HepG2 (cell line): ENCODE measurements around the gene NDEL1.

Experiments used
- E2F1 ChIP-seq: sonication (generic); formaldehyde crosslinking; IDR thresholded peaks from 2 replicates; pipeline ENCODE4 v1.5.0; 2020; ENCODE audit warnings: missing genetic modification reagents
- HIVEP1 ChIP-seq: sonication (generic); formaldehyde crosslinking; IDR thresholded peaks from 2 replicates; pipeline ENCODE4 v1.4.0; 2020; ENCODE audit warnings: mild to moderate bottlenecking, missing genetic modification reagents
- HOXA7 ChIP-seq: sonication (generic); formaldehyde crosslinking; IDR thresholded peaks from 2 replicates; pipeline ENCODE4 v1.8.1; 2022; ENCODE audit warnings: mild to moderate bottlenecking, missing genetic modification reagents, moderate library complexity
- IRX3 ChIP-seq: sonication (generic); formaldehyde crosslinking; IDR thresholded peaks from 2 replicates; pipeline ENCODE4 v1.8.1; 2023; ENCODE audit warnings: mild to moderate bottlenecking, low read depth, missing genetic modification reagents, borderline replicate concordance
- KIAA2018 ChIP-seq: sonication (generic); formaldehyde crosslinking; IDR thresholded peaks from 2 replicates; pipeline ENCODE4 v1.5.0; 2020; ENCODE audit warnings: mild to moderate bottlenecking, missing genetic modification reagents, borderline replicate concordance
- POLR2A ChIP-seq, 2 experiments: IDR thresholded peaks; 2 replicates each; pipeline ENCODE4 v1.6.1; 2011; ENCODE audit warnings: low read depth in 2 of 2, low read length in 2 of 2, mild to moderate bottlenecking in 1 of 2, moderate library complexity in 1 of 2; ENCODE audit not compliant: insufficient read depth in 1 of 2
- SIN3B ChIP-seq: fragments of 150-350 bp; IDR thresholded peaks from 2 replicates; pipeline ENCODE4 v1.6.1; 2014; ENCODE audit warnings: low read length
- SUZ12 ChIP-seq: fragments of 150-350 bp; IDR thresholded peaks from 2 replicates; pipeline ENCODE4 v1.6.1; 2014; ENCODE audit warnings: low read depth, low read length
- TF ChIP-seq, protein P1 (sequence below): sonication (generic); formaldehyde crosslinking; IDR thresholded peaks from 2 replicates; pipeline ENCODE4 v1.9.0; 2021; ENCODE audit warnings: missing genetic modification reagents, borderline replicate concordance
- TF ChIP-seq, protein P2 (sequence below): sonication (generic); formaldehyde crosslinking; IDR thresholded peaks from 2 replicates; pipeline ENCODE4 v1.4.0; 2020; ENCODE audit warnings: mild to moderate bottlenecking, missing genetic modification reagents, borderline replicate concordance
- TF ChIP-seq, protein P3 (sequence below): sonication (generic); formaldehyde crosslinking; IDR thresholded peaks from 2 replicates; pipeline ENCODE4 v1.4.0; 2020; ENCODE audit warnings: missing genetic modification reagents

GRCh38 chr17:8464941-8465340 is 29.3 kb downstream of the NDEL1 start:
- TF ChIP-seq IRX3 (CRISPR knock-in tag) (no peak), HOXA7 (no peak), POLR2A (IDR thresholded peaks at IDR 0.05; ENCODE audit: insufficient read depth in 1 of 2, low read depth in 2 of 2, low read length in 2 of 2) (0 out of 4 replicates have a peak, but pooled peaks of 1 of the 2 experiments have one; percentile 17), KIAA2018 (no peak), SUZ12 (no peak), HIVEP1 (CRISPR knock-in tag) (no peak), SIN3B (no peak), E2F1 (no peak)
- TF ChIP-seq, protein P1, sequence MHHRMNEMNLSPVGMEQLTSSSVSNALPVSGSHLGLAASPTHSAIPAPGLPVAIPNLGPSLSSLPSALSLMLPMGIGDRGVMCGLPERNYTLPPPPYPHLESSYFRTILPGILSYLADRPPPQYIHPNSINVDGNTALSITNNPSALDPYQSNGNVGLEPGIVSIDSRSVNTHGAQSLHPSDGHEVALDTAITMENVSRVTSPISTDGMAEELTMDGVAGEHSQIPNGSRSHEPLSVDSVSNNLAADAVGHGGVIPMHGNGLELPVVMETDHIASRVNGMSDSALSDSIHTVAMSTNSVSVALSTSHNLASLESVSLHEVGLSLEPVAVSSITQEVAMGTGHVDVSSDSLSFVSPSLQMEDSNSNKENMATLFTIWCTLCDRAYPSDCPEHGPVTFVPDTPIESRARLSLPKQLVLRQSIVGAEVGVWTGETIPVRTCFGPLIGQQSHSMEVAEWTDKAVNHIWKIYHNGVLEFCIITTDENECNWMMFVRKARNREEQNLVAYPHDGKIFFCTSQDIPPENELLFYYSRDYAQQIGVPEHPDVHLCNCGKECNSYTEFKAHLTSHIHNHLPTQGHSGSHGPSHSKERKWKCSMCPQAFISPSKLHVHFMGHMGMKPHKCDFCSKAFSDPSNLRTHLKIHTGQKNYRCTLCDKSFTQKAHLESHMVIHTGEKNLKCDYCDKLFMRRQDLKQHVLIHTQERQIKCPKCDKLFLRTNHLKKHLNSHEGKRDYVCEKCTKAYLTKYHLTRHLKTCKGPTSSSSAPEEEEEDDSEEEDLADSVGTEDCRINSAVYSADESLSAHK (CRISPR knock-in tag), result no peak
- TF ChIP-seq, protein P2, sequence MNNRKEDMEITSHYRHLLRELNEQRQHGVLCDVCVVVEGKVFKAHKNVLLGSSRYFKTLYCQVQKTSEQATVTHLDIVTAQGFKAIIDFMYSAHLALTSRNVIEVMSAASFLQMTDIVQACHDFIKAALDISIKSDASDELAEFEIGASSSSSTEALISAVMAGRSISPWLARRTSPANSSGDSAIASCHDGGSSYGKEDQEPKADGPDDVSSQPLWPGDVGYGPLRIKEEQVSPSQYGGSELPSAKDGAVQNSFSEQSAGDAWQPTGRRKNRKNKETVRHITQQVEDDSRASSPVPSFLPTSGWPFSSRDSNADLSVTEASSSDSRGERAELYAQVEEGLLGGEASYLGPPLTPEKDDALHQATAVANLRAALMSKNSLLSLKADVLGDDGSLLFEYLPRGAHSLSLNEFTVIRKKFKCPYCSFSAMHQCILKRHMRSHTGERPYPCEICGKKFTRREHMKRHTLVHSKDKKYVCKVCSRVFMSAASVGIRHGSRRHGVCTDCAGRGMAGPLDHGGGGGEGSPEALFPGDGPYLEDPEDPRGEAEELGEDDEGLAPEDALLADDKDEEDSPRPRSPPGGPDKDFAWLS, result no peak
- TF ChIP-seq, protein P3, sequence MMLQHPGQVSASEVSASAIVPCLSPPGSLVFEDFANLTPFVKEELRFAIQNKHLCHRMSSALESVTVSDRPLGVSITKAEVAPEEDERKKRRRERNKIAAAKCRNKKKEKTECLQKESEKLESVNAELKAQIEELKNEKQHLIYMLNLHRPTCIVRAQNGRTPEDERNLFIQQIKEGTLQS (CRISPR knock-in tag), result no peak
